ENCODE data around the gene ZNF396. TPM values are rescaled to one million over a fixed set of nuclear protein-coding genes. Genes with fewer than 3 reads are reported as not detected.

The ZNF396 gene
- total and polyA plus RNA-seq, 4 donors = 0.60 to 1.2 (median 0.99) TPM

DNA sequence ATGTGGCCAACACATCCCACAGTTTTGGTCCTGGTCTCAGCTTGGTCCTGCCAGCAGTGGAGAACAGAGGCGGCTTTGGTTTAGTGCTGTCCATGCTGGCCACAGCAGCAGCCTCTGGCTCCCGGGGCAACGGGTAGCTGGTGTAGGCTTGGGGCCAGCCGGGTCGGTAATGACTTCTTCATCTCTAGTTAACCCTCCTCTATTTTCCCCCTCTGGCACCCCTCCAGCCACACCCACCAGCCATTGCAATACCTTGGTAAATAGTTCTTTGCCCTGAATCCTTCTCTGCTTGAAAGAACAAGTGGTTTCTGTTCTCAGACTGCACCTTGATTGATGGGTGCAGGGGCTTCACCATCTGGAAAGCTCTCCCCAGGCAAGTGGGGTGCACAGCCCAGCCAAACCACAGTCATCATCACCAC lies 31.7 kb upstream of the ZNF396 start (continued):
- TF ChIP-seq TAF1 (conservative IDR thresholded peaks at IDR 0.05) (no peak), FOXA2 (IDR thresholded peaks at IDR 0.05) (no peak), YY1 (IDR thresholded peaks at IDR 0.05) (no peak), RXRA (IDR thresholded peaks at IDR 0.05) (no peak), RAD21 (IDR thresholded peaks at IDR 0.05) (no peak), SP1 (IDR thresholded peaks at IDR 0.05) (no peak), EGR1 (IDR thresholded peaks at IDR 0.05; ENCODE audit: low read depth in 2 of 2) (no peak)
- TF ChIP-seq, protein P1, sequence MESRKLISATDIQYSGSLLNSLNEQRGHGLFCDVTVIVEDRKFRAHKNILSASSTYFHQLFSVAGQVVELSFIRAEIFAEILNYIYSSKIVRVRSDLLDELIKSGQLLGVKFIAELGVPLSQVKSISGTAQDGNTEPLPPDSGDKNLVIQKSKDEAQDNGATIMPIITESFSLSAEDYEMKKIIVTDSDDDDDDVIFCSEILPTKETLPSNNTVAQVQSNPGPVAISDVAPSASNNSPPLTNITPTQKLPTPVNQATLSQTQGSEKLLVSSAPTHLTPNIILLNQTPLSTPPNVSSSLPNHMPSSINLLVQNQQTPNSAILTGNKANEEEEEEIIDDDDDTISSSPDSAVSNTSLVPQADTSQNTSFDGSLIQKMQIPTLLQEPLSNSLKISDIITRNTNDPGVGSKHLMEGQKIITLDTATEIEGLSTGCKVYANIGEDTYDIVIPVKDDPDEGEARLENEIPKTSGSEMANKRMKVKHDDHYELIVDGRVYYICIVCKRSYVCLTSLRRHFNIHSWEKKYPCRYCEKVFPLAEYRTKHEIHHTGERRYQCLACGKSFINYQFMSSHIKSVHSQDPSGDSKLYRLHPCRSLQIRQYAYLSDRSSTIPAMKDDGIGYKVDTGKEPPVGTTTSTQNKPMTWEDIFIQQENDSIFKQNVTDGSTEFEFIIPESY (IDR thresholded peaks at IDR 0.05) = no peak
- TF ChIP-seq, protein P2, sequence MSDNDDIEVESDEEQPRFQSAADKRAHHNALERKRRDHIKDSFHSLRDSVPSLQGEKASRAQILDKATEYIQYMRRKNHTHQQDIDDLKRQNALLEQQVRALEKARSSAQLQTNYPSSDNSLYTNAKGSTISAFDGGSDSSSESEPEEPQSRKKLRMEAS (IDR thresholded peaks at IDR 0.05) = no peak

DNA sequence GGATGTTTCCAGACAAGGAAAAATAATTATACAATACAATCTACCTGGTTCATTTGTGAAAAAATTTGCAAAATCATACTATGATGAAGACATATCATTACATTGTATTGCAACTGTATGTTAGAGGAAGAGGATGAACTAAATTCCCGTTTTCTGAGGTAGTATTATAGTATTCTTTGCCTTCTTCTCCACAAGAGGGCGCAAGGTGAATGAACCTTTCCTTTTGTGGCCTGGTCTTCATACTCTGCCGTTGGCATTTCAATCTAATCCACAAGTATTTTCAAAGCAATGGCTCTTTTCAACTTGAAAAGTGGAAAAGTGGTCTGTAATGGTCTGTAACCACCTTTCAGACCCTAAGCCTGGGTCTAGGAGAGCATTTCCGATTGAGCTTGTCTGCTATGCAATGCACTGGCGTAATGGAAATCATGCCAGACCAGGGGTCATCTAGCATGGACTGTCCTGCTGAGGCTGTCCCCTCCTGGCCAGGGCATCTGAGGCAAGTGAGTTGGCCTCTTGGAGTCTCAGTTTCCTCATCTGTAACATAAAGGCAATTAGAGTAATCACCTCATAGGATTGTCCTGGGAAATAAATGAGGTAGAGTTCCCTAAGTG lies 30.8 kb upstream of the ZNF396 start:
- Histone ChIP-seq H3K9ac (ENCODE audit: low read depth in 1 of 2, low read length in 2 of 2) (no peak overlapping the region), H3K4me3 (ENCODE audit: low read depth in 1 of 3, low read length in 3 of 3) (no peak overlapping the region), H3K9me3 (ENCODE audit: control insufficient read depth in 4 of 4, low read length in 3 of 4) (no peaks in the 10 kb centered on the region), H3K4me1 (ENCODE audit: control insufficient read depth in 4 of 4, insufficient read depth in 4 of 4, low read length in 3 of 4) (peaks cover 0 to 8% (median 3%) of the 10 kb centered on the region in 4 donors), H3K27ac (ENCODE audit: low read depth in 1 of 2, low read length in 2 of 2) (no peak overlapping the region), H3K36me3 (ENCODE audit: control insufficient read depth in 4 of 4, insufficient read depth in 3 of 4, low read depth in 1 of 4, low read length in 3 of 4) (no peaks in the 10 kb centered on the region), H3K27me3 (ENCODE audit: control insufficient read depth in 4 of 4, insufficient read depth in 4 of 4, low read length in 3 of 4) (no peaks in the 10 kb centered on the region)
- no peak for DNase-seq (ENCODE audit: low spot score)
- TF ChIP-seq GABPA (IDR thresholded peaks at IDR 0.05 in 1 of 2, conservative IDR thresholded peaks at IDR 0.05 in 1 of 2) (no peak), FOXA1 (IDR thresholded peaks at IDR 0.05) (peak; percentile 20), HNF4G (IDR thresholded peaks at IDR 0.05) (no peak), YY1 (IDR thresholded peaks at IDR 0.05) (no peak), RAD21 (IDR thresholded peaks at IDR 0.05) (peak; percentile 99), SP1 (IDR thresholded peaks at IDR 0.05) (no peak), FOXA2 (IDR thresholded peaks at IDR 0.05) (no peak), JUND (IDR thresholded peaks at IDR 0.05) (no peak), EGR1 (IDR thresholded peaks at IDR 0.05; ENCODE audit: low read depth in 2 of 2) (no peak), RXRA (IDR thresholded peaks at IDR 0.05) (peak in 1 of 2 donors; percentile 46), NR2F2 (IDR thresholded peaks at IDR 0.05) (peak; percentile 19), TAF1 (conservative IDR thresholded peaks at IDR 0.05) (no peak), HNF4A (conservative IDR thresholded peaks at IDR 0.05) (peak in 1 of 2 donors; percentile 42)
- TF ChIP-seq, protein P3, sequence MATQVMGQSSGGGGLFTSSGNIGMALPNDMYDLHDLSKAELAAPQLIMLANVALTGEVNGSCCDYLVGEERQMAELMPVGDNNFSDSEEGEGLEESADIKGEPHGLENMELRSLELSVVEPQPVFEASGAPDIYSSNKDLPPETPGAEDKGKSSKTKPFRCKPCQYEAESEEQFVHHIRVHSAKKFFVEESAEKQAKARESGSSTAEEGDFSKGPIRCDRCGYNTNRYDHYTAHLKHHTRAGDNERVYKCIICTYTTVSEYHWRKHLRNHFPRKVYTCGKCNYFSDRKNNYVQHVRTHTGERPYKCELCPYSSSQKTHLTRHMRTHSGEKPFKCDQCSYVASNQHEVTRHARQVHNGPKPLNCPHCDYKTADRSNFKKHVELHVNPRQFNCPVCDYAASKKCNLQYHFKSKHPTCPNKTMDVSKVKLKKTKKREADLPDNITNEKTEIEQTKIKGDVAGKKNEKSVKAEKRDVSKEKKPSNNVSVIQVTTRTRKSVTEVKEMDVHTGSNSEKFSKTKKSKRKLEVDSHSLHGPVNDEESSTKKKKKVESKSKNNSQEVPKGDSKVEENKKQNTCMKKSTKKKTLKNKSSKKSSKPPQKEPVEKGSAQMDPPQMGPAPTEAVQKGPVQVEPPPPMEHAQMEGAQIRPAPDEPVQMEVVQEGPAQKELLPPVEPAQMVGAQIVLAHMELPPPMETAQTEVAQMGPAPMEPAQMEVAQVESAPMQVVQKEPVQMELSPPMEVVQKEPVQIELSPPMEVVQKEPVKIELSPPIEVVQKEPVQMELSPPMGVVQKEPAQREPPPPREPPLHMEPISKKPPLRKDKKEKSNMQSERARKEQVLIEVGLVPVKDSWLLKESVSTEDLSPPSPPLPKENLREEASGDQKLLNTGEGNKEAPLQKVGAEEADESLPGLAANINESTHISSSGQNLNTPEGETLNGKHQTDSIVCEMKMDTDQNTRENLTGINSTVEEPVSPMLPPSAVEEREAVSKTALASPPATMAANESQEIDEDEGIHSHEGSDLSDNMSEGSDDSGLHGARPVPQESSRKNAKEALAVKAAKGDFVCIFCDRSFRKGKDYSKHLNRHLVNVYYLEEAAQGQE (IDR thresholded peaks at IDR 0.05) = no peak
- TF ChIP-seq, protein P2 (IDR thresholded peaks at IDR 0.05) = no peak
- TF ChIP-seq, protein P4, sequence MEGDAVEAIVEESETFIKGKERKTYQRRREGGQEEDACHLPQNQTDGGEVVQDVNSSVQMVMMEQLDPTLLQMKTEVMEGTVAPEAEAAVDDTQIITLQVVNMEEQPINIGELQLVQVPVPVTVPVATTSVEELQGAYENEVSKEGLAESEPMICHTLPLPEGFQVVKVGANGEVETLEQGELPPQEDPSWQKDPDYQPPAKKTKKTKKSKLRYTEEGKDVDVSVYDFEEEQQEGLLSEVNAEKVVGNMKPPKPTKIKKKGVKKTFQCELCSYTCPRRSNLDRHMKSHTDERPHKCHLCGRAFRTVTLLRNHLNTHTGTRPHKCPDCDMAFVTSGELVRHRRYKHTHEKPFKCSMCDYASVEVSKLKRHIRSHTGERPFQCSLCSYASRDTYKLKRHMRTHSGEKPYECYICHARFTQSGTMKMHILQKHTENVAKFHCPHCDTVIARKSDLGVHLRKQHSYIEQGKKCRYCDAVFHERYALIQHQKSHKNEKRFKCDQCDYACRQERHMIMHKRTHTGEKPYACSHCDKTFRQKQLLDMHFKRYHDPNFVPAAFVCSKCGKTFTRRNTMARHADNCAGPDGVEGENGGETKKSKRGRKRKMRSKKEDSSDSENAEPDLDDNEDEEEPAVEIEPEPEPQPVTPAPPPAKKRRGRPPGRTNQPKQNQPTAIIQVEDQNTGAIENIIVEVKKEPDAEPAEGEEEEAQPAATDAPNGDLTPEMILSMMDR (IDR thresholded peaks at IDR 0.05; ENCODE audit: low read depth, low read length, missing input control) = peak; percentile 75
- TF ChIP-seq, protein P1 (IDR thresholded peaks at IDR 0.05) = no peak
- 30% methylated on average over 5 of the region's 5 CpGs for WGBS
